ENCODE measurements around the gene RAB28.

Gene RAB28

GRCh38 chr4:13509442-13509841 is 25.3 kb upstream of the RAB28 start:
- H4K20me1 ChIP-seq (ENCODE audit: insufficient read depth, low read length): no peaks in the 10 kb centered on the region
- H2AFZ ChIP-seq (ENCODE audit: low read length): no peak overlapping the region
- H3F3A ChIP-seq (ENCODE audit: insufficient read depth, low read length): no peaks in the 10 kb centered on the region
- no peaks in the 10 kb centered on the region for H3K79me2 ChIP-seq (ENCODE audit: insufficient read depth, low read length)
- H3K9me3 ChIP-seq (ENCODE audit: low read length): no peaks in the 10 kb centered on the region
- no peak for TF ChIP-seq EZH2 (IDR thresholded peaks at IDR 0.05; ENCODE audit: borderline replicate concordance, low read length)
- TF ChIP-seq, protein P1, sequence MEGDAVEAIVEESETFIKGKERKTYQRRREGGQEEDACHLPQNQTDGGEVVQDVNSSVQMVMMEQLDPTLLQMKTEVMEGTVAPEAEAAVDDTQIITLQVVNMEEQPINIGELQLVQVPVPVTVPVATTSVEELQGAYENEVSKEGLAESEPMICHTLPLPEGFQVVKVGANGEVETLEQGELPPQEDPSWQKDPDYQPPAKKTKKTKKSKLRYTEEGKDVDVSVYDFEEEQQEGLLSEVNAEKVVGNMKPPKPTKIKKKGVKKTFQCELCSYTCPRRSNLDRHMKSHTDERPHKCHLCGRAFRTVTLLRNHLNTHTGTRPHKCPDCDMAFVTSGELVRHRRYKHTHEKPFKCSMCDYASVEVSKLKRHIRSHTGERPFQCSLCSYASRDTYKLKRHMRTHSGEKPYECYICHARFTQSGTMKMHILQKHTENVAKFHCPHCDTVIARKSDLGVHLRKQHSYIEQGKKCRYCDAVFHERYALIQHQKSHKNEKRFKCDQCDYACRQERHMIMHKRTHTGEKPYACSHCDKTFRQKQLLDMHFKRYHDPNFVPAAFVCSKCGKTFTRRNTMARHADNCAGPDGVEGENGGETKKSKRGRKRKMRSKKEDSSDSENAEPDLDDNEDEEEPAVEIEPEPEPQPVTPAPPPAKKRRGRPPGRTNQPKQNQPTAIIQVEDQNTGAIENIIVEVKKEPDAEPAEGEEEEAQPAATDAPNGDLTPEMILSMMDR (IDR thresholded peaks at IDR 0.05; ENCODE audit: low read length): no peak
- H3K27me3 ChIP-seq (ENCODE audit: insufficient read depth, low read length): no peaks in the 10 kb centered on the region
- H3K9ac ChIP-seq (ENCODE audit: low read length): no peak overlapping the region
- no peak overlapping the region for H3K27ac ChIP-seq (ENCODE audit: low read depth, low read length, poor library complexity, severe bottlenecking)
- H3K4me3 ChIP-seq (ENCODE audit: low read depth, low read length, poor library complexity, severe bottlenecking): no peak overlapping the region
- no peaks in the 10 kb centered on the region for H3K4me1 ChIP-seq (ENCODE audit: insufficient read depth, low read length, severe bottlenecking)
- no peaks in the 10 kb centered on the region for H3K9me2 ChIP-seq (ENCODE audit: low read depth, low read length)
- no peak overlapping the region for H3K4me2 ChIP-seq (ENCODE audit: low read length)
- no peaks in the 10 kb centered on the region for H3K36me3 ChIP-seq (ENCODE audit: insufficient read depth, low read length)

DNA sequence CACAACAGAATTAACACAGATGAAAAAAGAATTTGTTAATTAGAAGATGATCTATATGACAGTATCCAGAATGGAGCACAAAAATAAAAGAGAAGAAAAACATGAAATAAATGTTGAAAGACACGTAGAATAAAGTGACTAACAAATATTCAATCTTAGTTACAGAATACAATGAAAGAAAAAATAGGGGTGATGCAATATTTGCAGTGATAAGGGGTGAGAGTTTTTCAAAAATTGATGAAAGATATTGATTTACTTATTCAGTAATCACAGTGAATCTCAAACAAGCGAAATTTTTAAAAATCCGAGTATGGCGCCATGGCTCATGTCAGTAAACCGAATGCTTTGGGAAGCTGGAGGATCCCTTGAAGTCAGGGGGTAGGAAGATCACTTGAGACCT is 20.2 kb upstream of the RAB28 start:
- no peak overlapping the region for H3K27ac ChIP-seq (ENCODE audit: low read depth, low read length, poor library complexity, severe bottlenecking)
- no peak for TF ChIP-seq EZH2 (IDR thresholded peaks at IDR 0.05; ENCODE audit: borderline replicate concordance, low read length)
- TF ChIP-seq, protein P1 (IDR thresholded peaks at IDR 0.05; ENCODE audit: low read length): no peak
- no peaks in the 10 kb centered on the region for H3K9me3 ChIP-seq (ENCODE audit: low read length)
- no peak overlapping the region for H3K4me3 ChIP-seq (ENCODE audit: low read depth, low read length, poor library complexity, severe bottlenecking)
- H3K79me2 ChIP-seq (ENCODE audit: insufficient read depth, low read length): no peaks in the 10 kb centered on the region
- H2AFZ ChIP-seq (ENCODE audit: low read length): no peak overlapping the region
- no peaks in the 10 kb centered on the region for H3K9me2 ChIP-seq (ENCODE audit: low read depth, low read length)
- H3K4me1 ChIP-seq (ENCODE audit: insufficient read depth, low read length, severe bottlenecking): no peaks in the 10 kb centered on the region
- H3F3A ChIP-seq (ENCODE audit: insufficient read depth, low read length): no peaks in the 10 kb centered on the region
- H3K36me3 ChIP-seq (ENCODE audit: insufficient read depth, low read length): no peaks in the 10 kb centered on the region
- no peak overlapping the region for H3K4me2 ChIP-seq (ENCODE audit: low read length)
- H3K9ac ChIP-seq (ENCODE audit: low read length): no peak overlapping the region
- H3K27me3 ChIP-seq (ENCODE audit: insufficient read depth, low read length): no peaks in the 10 kb centered on the region
- no peaks in the 10 kb centered on the region for H4K20me1 ChIP-seq (ENCODE audit: insufficient read depth, low read length)

DNA sequence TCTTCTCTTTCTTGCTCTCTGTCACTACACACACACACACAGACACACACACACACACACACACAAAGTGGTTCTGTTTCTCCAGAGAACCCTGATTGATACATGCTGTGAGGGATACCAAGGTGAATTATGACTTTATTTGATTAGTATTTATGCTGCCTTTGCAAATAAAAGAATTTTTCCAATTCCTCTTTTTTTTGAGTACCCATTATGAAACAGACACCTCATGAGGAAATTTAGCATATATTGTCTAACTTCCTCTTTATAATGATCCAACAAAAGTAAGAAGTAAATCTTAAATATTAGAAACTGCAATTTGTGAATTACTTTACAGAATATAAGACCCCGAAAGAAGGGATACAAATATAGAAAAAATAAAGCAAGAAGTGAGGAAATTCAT is 14.3 kb upstream of the RAB28 start:
- Histone ChIP-seq H3K4me3 (ENCODE audit: low read depth, low read length, poor library complexity, severe bottlenecking) (no peak overlapping the region), H3K9ac (ENCODE audit: low read length) (no peak overlapping the region), H3K4me1 (ENCODE audit: insufficient read depth, low read length, severe bottlenecking) (no peaks in the 10 kb centered on the region), H2AFZ (ENCODE audit: low read length) (no peak overlapping the region), H3K79me2 (ENCODE audit: insufficient read depth, low read length) (no peaks in the 10 kb centered on the region), H3K27me3 (ENCODE audit: insufficient read depth, low read length) (no peaks in the 10 kb centered on the region), H3K27ac (ENCODE audit: low read depth, low read length, poor library complexity, severe bottlenecking) (no peak overlapping the region), H3K4me2 (ENCODE audit: low read length) (no peak overlapping the region), H3K36me3 (ENCODE audit: insufficient read depth, low read length) (no peaks in the 10 kb centered on the region), H3K9me3 (ENCODE audit: low read length) (no peaks in the 10 kb centered on the region), H3K9me2 (ENCODE audit: low read depth, low read length) (no peaks in the 10 kb centered on the region), H3F3A (ENCODE audit: insufficient read depth, low read length) (no peaks in the 10 kb centered on the region), H4K20me1 (ENCODE audit: insufficient read depth, low read length) (no peaks in the 10 kb centered on the region)
- no peak for TF ChIP-seq EZH2 (IDR thresholded peaks at IDR 0.05; ENCODE audit: borderline replicate concordance, low read length)
- TF ChIP-seq, protein P1 (IDR thresholded peaks at IDR 0.05; ENCODE audit: low read length): no peak
